Nephron progenitor cell (in vitro differentiated cells): ENCODE measurements around the gene ZC3H6.
"Not testable (repeated sequence)": the region's sequence is repeated elsewhere in the genome, so short reads cannot be mapped to it uniquely, and the experiment has no call there.

Experiments
- DNase-seq: peaks from one replicate; pipeline ENCODE4 v3.0.0; 2021
- H3K27ac Mint-ChIP-seq: 2 replicates; pipeline ENCODE4 v1.8.0; 2021; ENCODE audit warnings: mild to moderate bottlenecking, moderate library complexity, mixed read lengths
- H3K27me3 Mint-ChIP-seq: 2 replicates; pipeline ENCODE4 v1.8.0; 2021; ENCODE audit warnings: mild to moderate bottlenecking, low read depth, mixed read lengths; ENCODE audit not compliant: poor library complexity
- H3K36me3 Mint-ChIP-seq: 2 replicates; pipeline ENCODE4 v1.8.0; 2021; ENCODE audit warnings: low read depth, mixed read lengths
- H3K4me1 Mint-ChIP-seq: 2 replicates; pipeline ENCODE4 v1.8.0; 2021; ENCODE audit warnings: mixed read lengths
- H3K4me3 Mint-ChIP-seq: 2 replicates; pipeline ENCODE4 v1.8.0; 2021; ENCODE audit warnings: mild to moderate bottlenecking, moderate library complexity, mixed read lengths
- H3K9me3 Mint-ChIP-seq: 2 replicates; pipeline ENCODE4 v1.8.0; 2021; ENCODE audit warnings: mild to moderate bottlenecking, moderate library complexity, mixed read lengths
- TF ChIP-seq, protein P1 (sequence below): fragments of 200-600 bp; sonication (generic); IDR thresholded peaks from 2 replicates; pipeline ENCODE4 v1.5.0; 2021; ENCODE audit warnings: antibody characterized with exemption

ZC3H6 gene

DNA sequence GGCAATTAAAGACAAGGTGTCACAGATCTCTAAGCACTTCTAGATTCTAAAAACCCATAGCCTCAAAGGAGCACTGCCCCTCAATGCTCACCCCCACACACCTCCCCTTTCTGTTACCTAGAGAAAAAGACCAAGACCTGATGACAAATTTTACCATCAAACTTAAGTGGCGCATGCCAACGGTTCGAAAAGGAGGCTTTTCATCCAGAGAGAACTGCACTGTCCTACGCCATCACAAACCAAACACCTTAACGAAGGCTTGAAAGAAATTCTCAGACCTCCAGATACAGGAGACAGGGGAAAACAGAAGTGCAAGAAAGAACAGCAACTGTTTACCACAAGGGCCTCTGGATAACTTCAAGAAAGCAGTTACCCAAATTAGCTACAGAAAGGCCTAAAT, 2.0 kb upstream of the ZC3H6 start:
- H3K9me3 Mint-ChIP-seq, result peaks cover 8% of the 10 kb centered on the region
- no peak for DNase-seq
- H3K27me3 Mint-ChIP-seq, result no peaks in the 10 kb centered on the region
- H3K36me3 Mint-ChIP-seq, result peaks cover 6% of the 10 kb centered on the region
- TF ChIP-seq, protein P1, sequence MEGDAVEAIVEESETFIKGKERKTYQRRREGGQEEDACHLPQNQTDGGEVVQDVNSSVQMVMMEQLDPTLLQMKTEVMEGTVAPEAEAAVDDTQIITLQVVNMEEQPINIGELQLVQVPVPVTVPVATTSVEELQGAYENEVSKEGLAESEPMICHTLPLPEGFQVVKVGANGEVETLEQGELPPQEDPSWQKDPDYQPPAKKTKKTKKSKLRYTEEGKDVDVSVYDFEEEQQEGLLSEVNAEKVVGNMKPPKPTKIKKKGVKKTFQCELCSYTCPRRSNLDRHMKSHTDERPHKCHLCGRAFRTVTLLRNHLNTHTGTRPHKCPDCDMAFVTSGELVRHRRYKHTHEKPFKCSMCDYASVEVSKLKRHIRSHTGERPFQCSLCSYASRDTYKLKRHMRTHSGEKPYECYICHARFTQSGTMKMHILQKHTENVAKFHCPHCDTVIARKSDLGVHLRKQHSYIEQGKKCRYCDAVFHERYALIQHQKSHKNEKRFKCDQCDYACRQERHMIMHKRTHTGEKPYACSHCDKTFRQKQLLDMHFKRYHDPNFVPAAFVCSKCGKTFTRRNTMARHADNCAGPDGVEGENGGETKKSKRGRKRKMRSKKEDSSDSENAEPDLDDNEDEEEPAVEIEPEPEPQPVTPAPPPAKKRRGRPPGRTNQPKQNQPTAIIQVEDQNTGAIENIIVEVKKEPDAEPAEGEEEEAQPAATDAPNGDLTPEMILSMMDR, result no peak
- H3K27ac Mint-ChIP-seq, result peak overlapping the region; percentile 72
- H3K4me3 Mint-ChIP-seq, result peak overlapping the region; percentile 63
- peaks cover 27% of the 10 kb centered on the region for H3K4me1 Mint-ChIP-seq

DNA sequence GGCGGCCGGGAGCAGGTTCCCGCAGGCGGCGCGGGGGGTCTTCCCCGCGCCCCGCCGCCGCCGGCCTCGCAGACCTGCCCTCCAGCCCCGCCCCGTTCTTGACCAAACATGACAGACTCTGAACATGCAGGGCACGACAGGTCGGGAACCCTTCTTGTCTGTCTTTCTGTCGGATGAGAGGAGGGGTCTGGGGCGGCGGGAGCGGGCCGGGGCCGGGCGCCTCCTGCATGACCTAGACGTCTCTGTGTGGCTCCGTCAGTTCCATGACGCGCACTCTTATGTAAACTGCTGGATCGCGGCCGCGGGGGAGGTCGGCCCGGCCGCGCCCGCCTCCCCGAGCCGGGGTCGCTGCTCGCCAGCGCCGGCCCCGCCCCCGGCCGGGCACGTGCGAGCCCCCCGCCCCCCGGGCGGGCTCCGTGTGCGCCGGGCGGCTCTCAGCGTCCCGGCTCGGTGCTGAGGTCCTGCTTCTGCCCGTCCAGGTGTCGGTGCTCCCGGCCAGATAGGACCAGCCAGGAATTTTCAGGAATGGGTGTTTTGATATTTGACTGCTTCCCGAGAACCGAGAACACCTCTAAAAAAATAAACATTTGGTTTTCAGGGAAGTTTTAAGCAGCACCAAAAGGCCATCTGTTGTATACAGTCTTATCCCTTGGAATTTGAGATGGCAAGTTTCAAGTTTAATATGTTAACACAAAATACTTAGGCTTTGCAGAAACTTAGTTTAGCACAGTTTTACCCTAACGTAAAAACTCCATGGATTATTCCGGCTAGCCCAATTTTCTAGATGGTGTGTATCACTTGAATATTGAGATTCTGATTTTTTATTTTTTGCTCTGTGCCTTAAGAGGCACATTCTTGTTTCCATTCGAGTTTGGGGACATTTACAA, 733 bp downstream of the ZC3H6 start:
- H3K4me1 Mint-ChIP-seq, result peaks cover 45% of the 10 kb centered on the region
- H3K9me3 Mint-ChIP-seq, result peaks cover under 1% of the 10 kb centered on the region
- H3K27ac Mint-ChIP-seq, result peak overlapping the region; percentile 99
- H3K4me3 Mint-ChIP-seq, result peak overlapping the region; percentile 91
- peak; percentile 77 for DNase-seq
- H3K27me3 Mint-ChIP-seq, result no peaks in the 10 kb centered on the region
- TF ChIP-seq, protein P1, result no peak
- H3K36me3 Mint-ChIP-seq, result peaks cover 6% of the 10 kb centered on the region

DNA sequence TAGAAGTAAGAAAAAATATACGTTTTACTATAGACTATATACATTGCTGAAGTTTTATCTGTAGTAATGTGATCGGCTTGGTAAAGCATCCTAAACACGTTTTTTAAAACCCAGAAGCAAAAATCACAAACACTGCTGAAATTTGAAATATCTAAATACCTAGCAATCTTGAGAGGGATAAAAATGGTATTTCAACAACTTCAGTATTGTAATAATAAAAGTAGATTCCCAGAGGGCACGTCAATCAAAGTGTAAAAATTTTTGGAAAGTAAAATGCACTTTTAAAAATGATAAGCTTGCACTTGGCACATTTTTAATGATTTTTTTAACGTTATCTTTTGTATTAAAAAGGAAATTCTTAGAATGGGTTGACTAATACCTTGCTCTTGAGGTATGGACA, 1.6 kb downstream of the ZC3H6 start:
- Mint-ChIP-seq H3K4me3 (peak overlapping the region; percentile 91), H3K36me3 (peaks cover 6% of the 10 kb centered on the region), H3K4me1 (peaks cover 51% of the 10 kb centered on the region), H3K27me3 (no peaks in the 10 kb centered on the region), H3K27ac (no peak overlapping the region), H3K9me3 (no peaks in the 10 kb centered on the region)
- TF ChIP-seq, protein P1, result no peak
- DNase-seq, result no peak

DNA sequence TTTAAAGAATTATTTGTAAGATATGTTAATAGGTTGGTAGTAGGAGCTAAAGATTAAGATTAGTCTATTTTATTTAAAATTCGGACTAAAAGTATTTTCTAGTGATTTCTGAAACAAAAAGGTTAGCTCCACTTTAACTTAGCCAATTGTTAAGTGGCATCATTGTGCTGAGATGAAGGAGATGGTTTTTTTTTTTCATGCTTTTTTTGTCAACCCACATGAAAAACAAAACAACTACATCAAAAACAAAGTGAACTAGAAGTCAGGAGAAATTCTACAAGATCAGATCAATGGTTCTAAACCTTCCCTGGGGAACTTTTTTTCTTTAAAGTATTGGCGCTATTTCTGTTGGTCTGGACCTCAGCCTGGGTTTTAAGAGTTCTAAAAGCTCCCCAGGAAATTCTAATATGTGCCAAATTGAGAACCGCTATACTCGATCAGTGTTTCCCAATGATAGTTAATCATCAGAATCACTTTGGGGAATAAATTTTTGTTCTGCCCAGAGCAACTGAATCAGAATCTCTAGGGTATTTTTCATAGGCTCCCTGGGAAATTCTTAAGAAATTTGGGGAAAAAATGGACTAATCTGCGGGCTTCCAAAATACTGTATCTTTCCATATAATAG, 2.3 kb downstream of the ZC3H6 start:
- DNase-seq, result no peak
- Mint-ChIP-seq H3K4me3 (peak overlapping the region; percentile 91), H3K27ac (no peak overlapping the region), H3K4me1 (peaks cover 50% of the 10 kb centered on the region), H3K27me3 (no peaks in the 10 kb centered on the region), H3K36me3 (peaks cover 6% of the 10 kb centered on the region), H3K9me3 (no peaks in the 10 kb centered on the region)
- TF ChIP-seq, protein P1, result no peak

DNA sequence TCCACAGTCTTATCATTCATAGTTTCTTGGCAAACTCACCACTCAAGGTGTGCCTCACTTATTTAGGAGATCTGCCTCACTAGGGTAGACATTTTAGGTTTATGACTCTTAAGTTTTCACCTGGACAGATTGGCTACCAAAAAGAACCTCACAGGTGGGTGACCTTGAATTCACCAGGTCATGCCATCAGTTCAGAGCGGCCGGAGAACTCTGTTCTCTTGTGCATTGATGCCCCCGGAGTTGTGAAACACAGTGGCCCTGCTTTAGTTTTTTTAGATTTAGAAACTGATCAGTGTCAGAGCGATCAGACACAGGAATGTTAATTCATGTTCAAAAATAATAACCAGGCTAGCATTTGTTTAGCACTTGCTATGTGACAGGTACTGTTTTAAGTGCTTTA, 6.7 kb downstream of the ZC3H6 start:
- not testable (repeated sequence) for H3K27ac Mint-ChIP-seq, DNase-seq, H3K9me3 Mint-ChIP-seq, H3K4me3 Mint-ChIP-seq, H3K36me3 Mint-ChIP-seq, H3K27me3 Mint-ChIP-seq
- H3K4me1 Mint-ChIP-seq, result peaks cover 34% of the 10 kb centered on the region

DNA sequence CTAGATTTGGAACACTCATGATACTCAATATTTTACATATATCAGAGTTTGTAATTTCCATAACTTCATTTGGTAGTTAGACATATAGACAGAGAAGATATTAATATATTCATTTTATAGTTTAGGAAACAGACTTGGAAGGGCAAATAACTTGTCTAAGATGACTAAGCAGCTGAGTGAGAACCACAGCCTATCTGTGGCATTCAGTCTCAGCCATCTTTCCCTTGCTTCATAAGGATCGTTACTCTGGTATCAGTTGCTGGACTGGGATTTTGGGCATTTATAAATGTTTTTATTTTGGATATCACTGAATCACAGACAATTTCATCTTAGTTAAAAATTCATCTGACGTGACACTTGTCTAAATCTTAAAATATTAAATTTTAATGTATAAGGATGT, 8.1 kb downstream of the ZC3H6 start:
- peaks cover 28% of the 10 kb centered on the region for H3K4me1 Mint-ChIP-seq
- not testable (repeated sequence) for H3K9me3 Mint-ChIP-seq, H3K27ac Mint-ChIP-seq, H3K36me3 Mint-ChIP-seq, H3K27me3 Mint-ChIP-seq, DNase-seq, H3K4me3 Mint-ChIP-seq
